WTC11 (cell line): ENCODE results near the gene DCLK1. TPM values are rescaled to one million over a fixed set of nuclear protein-coding genes. Genes with fewer than 3 reads are reported as not detected.

ENCODE experiments used
- ATAC-seq: fragments of 200-7000 bp; cut with Tn5 transposase; 2 replicates; pipeline ENCODE4 v1.10.0; 2021; ENCODE audit warnings: mild to moderate bottlenecking, moderate library complexity
- CTCF ChIA-PET: fragments of 300-600 bp; sonication (Branson Sonifier 250); formaldehyde crosslinking; loops from one replicate; lab custom pipeline; 2021; ENCODE audit warnings: antibody characterized with exemption; lab: Charles Lee
- POLR2A ChIA-PET: fragments of 350-600 bp; sonication (Branson Sonifier 250); formaldehyde crosslinking; loops from one replicate; lab custom pipeline; 2021; ENCODE audit warnings: antibody characterized with exemption; lab: Charles Lee
- DNase-seq: peaks from one replicate; pipeline ENCODE4 v3.0.0; 2021; ENCODE audit warnings: low spot score
- H3K27ac Mint-ChIP-seq: 2 replicates; pipeline ENCODE4 v1.8.0; 2021; ENCODE audit warnings: mixed read lengths
- H3K27me3 Mint-ChIP-seq: 2 replicates; pipeline ENCODE4 v1.8.0; 2021; ENCODE audit warnings: low read depth, mild to moderate bottlenecking, moderate library complexity, mixed read lengths
- H3K36me3 Mint-ChIP-seq: 2 replicates; pipeline ENCODE4 v1.8.0; 2021; ENCODE audit warnings: mixed read lengths
- H3K4me1 Mint-ChIP-seq: 2 replicates; pipeline ENCODE4 v1.8.0; 2022; ENCODE audit warnings: mixed read lengths
- H3K4me3 Mint-ChIP-seq: 2 replicates; pipeline ENCODE4 v1.8.0; 2021; ENCODE audit warnings: mild to moderate bottlenecking, moderate library complexity, mixed read lengths
- H3K9me3 Mint-ChIP-seq: 2 replicates; pipeline ENCODE4 v1.8.0; 2021; ENCODE audit warnings: mixed read lengths
- AFF4 ChIP-seq: sonication (generic); formaldehyde crosslinking; IDR thresholded peaks from 2 replicates; pipeline ENCODE4 v1.8.1; 2023; ENCODE audit warnings: mild to moderate bottlenecking, missing genetic modification reagents, borderline replicate concordance
- CREM ChIP-seq: sonication (generic); formaldehyde crosslinking; IDR thresholded peaks from 2 replicates; pipeline ENCODE4 v1.8.1; 2022; ENCODE audit warnings: mild to moderate bottlenecking, missing genetic modification reagents, moderate library complexity
- E2F5 ChIP-seq: sonication (generic); formaldehyde crosslinking; IDR thresholded peaks from 2 replicates; pipeline ENCODE4 v1.8.1; 2022; ENCODE audit warnings: mild to moderate bottlenecking, moderate library complexity, missing genetic modification reagents
- ELF4 ChIP-seq: sonication (generic); formaldehyde crosslinking; IDR thresholded peaks from 2 replicates; pipeline ENCODE4 v1.8.1; 2022; ENCODE audit warnings: low read depth, mild to moderate bottlenecking, moderate library complexity, missing genetic modification reagents
- EMX1 ChIP-seq: fragments of 250-450 bp; sonication (Bioruptor Pico); IDR thresholded peaks from 2 replicates; pipeline ENCODE4 v1.8.0; 2021; ENCODE audit warnings: mild to moderate bottlenecking
- ESRRA ChIP-seq: sonication (generic); formaldehyde crosslinking; IDR thresholded peaks from 2 replicates; pipeline ENCODE4 v1.8.1; 2022; ENCODE audit warnings: mild to moderate bottlenecking, missing genetic modification reagents, borderline replicate concordance
- ETV6 ChIP-seq: sonication (generic); formaldehyde crosslinking; IDR thresholded peaks from 2 replicates; pipeline ENCODE4 v1.8.1; 2022; ENCODE audit warnings: mild to moderate bottlenecking, missing genetic modification reagents
- FOXK1 ChIP-seq: sonication (generic); formaldehyde crosslinking; IDR thresholded peaks from 2 replicates; pipeline ENCODE4 v1.8.0; 2022; ENCODE audit warnings: mild to moderate bottlenecking, moderate library complexity, missing genetic modification reagents
- HMGXB4 ChIP-seq: sonication (generic); formaldehyde crosslinking; IDR thresholded peaks from 2 replicates; pipeline ENCODE4 v1.8.1; 2023; ENCODE audit warnings: mild to moderate bottlenecking, moderate library complexity, missing genetic modification reagents
- IRF2 ChIP-seq: sonication (generic); formaldehyde crosslinking; IDR thresholded peaks from 2 replicates; pipeline ENCODE4 v1.8.0; 2022; ENCODE audit warnings: low read depth, missing genetic modification reagents, borderline replicate concordance
- MLX ChIP-seq: sonication (generic); formaldehyde crosslinking; IDR thresholded peaks from 2 replicates; pipeline ENCODE4 v1.8.1; 2023; ENCODE audit warnings: mild to moderate bottlenecking, missing genetic modification reagents, moderate library complexity
- MYBL2 ChIP-seq: sonication (generic); formaldehyde crosslinking; IDR thresholded peaks from 2 replicates; pipeline ENCODE4 v1.8.1; 2023; ENCODE audit warnings: mild to moderate bottlenecking, moderate library complexity, missing genetic modification reagents
- PRDM15 ChIP-seq: sonication (generic); formaldehyde crosslinking; IDR thresholded peaks from 2 replicates; pipeline ENCODE4 v1.8.0; 2022; ENCODE audit warnings: missing genetic modification reagents
- TP53 ChIP-seq: sonication (generic); formaldehyde crosslinking; IDR thresholded peaks from 2 replicates; pipeline ENCODE4 v1.8.1; 2023; ENCODE audit warnings: mild to moderate bottlenecking, missing genetic modification reagents
- ZBTB21 ChIP-seq: sonication (generic); formaldehyde crosslinking; IDR thresholded peaks from 2 replicates; pipeline ENCODE4 v1.8.1; 2023; ENCODE audit warnings: mild to moderate bottlenecking, missing genetic modification reagents, borderline replicate concordance
- ZBTB43 ChIP-seq: sonication (generic); formaldehyde crosslinking; IDR thresholded peaks from 2 replicates; pipeline ENCODE4 v1.8.1; 2023; ENCODE audit warnings: mild to moderate bottlenecking, missing genetic modification reagents
- ZNF121 ChIP-seq: sonication (generic); formaldehyde crosslinking; IDR thresholded peaks from 2 replicates; pipeline ENCODE4 v1.8.0; 2023; ENCODE audit warnings: missing genetic modification reagents
- ZNF317 ChIP-seq: sonication (generic); formaldehyde crosslinking; IDR thresholded peaks from 2 replicates; pipeline ENCODE4 v1.8.1; 2023; ENCODE audit warnings: low read depth, mild to moderate bottlenecking, moderate library complexity, missing genetic modification reagents, borderline replicate concordance
- total RNA-seq: library from RNA; stranded (reverse); gene quantifications from 3 replicates; pipeline ENCODE4 v1.2.3, GENCODE V29; 2021

DCLK1 gene
- total RNA-seq, 1 experiment from 2014 or later = 18.5 TPM

- no peak for TF ChIP-seq ZNF121
- TF ChIP-seq FOXK1 (CRISPR knock-in tag) = no peak
- TF ChIP-seq ZBTB43 (CRISPR knock-in tag) = no peak
- TF ChIP-seq HMGXB4 = no peak
- TF ChIP-seq MLX = no peak
- no peak for TF ChIP-seq PRDM15 (CRISPR knock-in tag)
- no peak for TF ChIP-seq ZBTB21 (CRISPR knock-in tag)
- TF ChIP-seq ESRRA = no peak
- no peak for TF ChIP-seq ZNF317 (CRISPR knock-in tag)
- TF ChIP-seq, all 79 proteins: peak for 0
These were observed 333.2 kb downstream of the DCLK1 start (continued) for GRCh38 chr13:35797991-35798390.

GRCh38 chr13:35797244-35797643, 333.9 kb downstream of the DCLK1 start:
- Mint-ChIP-seq H3K27me3 (no peaks in the 10 kb centered on the region), H3K36me3 (no peaks in the 10 kb centered on the region), H3K4me3 (no peak overlapping the region), H3K4me1 (peaks cover 5% of the 10 kb centered on the region), H3K27ac (no peak overlapping the region), H3K9me3 (no peaks in the 10 kb centered on the region)
- TF ChIP-seq EMX1 (CRISPR knock-in tag) = no peak
- no peak for TF ChIP-seq ELF4
- no peak for TF ChIP-seq CREM (CRISPR knock-in tag)
- no peak for TF ChIP-seq TP53 (CRISPR knock-in tag)
- ATAC-seq (no peak), DNase-seq (no peak)
- ChIA-PET CTCF (interaction anchor here (1.6 to 2.0 kb wide), 2 partner anchors 8 to 21 kb away, joined by 6 to 7 read pairs; no protein-coding TSS in a partner anchor), POLR2A (interaction anchor here (0.6 kb wide), 1 partner anchor 11 kb away, joined by 4 read pairs; no protein-coding TSS in a partner anchor)

GRCh38 chr13:35796623-35797022, 334.6 kb downstream of the DCLK1 start:
- H3K4me3 Mint-ChIP-seq = no peak overlapping the region
- CTCF ChIA-PET = interaction anchor here (2.0 kb wide), 1 partner anchor 22 kb away, joined by 6 read pairs; no protein-coding TSS in a partner anchor

More at GRCh38 chr13:35796623-35797022, 334.6 kb downstream of the DCLK1 start:
- Mint-ChIP-seq H3K4me1 (peaks cover 5% of the 10 kb centered on the region), H3K27me3 (no peaks in the 10 kb centered on the region), H3K36me3 (no peaks in the 10 kb centered on the region), H3K27ac (no peak overlapping the region), H3K9me3 (no peaks in the 10 kb centered on the region)
- DNase-seq = no peak
- ATAC-seq = no peak
- no peak for TF ChIP-seq E2F5 (CRISPR knock-in tag)
- TF ChIP-seq ETV6 = no peak
- TF ChIP-seq IRF2 (CRISPR knock-in tag) = no peak
- TF ChIP-seq AFF4 (CRISPR knock-in tag) = no peak
- TF ChIP-seq EMX1 (CRISPR knock-in tag) = no peak
- TF ChIP-seq MYBL2 (CRISPR knock-in tag) = no peak
- POLR2A ChIA-PET = interaction anchor here (0.6 kb wide), 1 partner anchor 12 kb away, joined by 4 read pairs; no protein-coding TSS in a partner anchor
